ENCODE data around the gene TRAF7. TPM values are rescaled to one million over a fixed set of nuclear protein-coding genes. Genes with fewer than 3 reads are reported as not detected.

TRAF7 gene
- total and polyA plus RNA-seq, 2 of the 8 experiments (the other 6 are each of a cell fraction or from before 2014, with no cell fraction given): 96.8 to 148 TPM

GRCh38 chr16:2163211-2163881 lies 7.8 kb downstream of the TRAF7 start:
- ChIA-PET CTCF (ENCODE audit: partially characterized antibody) (interaction anchor here (1.1 to 1.4 kb wide), 2 partner anchors 18 to 31 kb away, joined by 3 read pairs; no protein-coding TSS in a partner anchor), POLR2A (ENCODE audit: partially characterized antibody) (interaction anchor here (0.7 to 15.0 kb wide), 5 partner anchors 8 to 36 kb away, joined by 3 to 312 read pairs (median 5); partner anchors contain the start of gene TRAF7)
- Histone ChIP-seq H3K23me2 (ENCODE audit: low read depth, low read length) (no peaks in the 10 kb centered on the region; the same call in 1 of the 2 replicates), H4K5ac (ENCODE audit: insufficient read length, low read depth, low read length) (no peak overlapping the region), H3K79me1 (ENCODE audit: low read depth, low read length) (peaks cover 22% of the 10 kb centered on the region), H3K4me3 (ENCODE audit: extremely low read depth in 1 of 4, insufficient read depth in 2 of 4, low read depth in 3 of 4, low read length in 4 of 4) (no peak overlapping the region), H2BK5ac (ENCODE audit: low read depth, low read length) (no peak overlapping the region), H4K8ac (ENCODE audit: extremely low read depth, insufficient read depth, low read length) (peak overlapping the region; percentile 68; the same call in 1 of the 2 replicates), H3K36me3 (ENCODE audit: control insufficient read depth in 2 of 4, insufficient read depth in 4 of 4, low read length in 3 of 4) (peaks cover 7 to 19% (median 17%) of the 10 kb centered on the region in 4 experiments; a peak in 7 of 8 replicates), H2BK15ac (ENCODE audit: low read length) (no peak overlapping the region), H2AK5ac (ENCODE audit: low read depth, low read length) (no peak overlapping the region), H4K20me1 (replicated peaks in 1 of 2; ENCODE audit: control insufficient read depth in 1 of 2, insufficient read depth in 2 of 2, low read length in 2 of 2) (peaks cover 19 to 40% of the 10 kb centered on the region in 2 experiments), H2AFZ (ENCODE audit: low read length) (no peak overlapping the region), H3K9ac (replicated peaks in 1 of 4; ENCODE audit: extremely low read depth in 1 of 4, low read depth in 3 of 4, low read length in 3 of 4) (no peak overlapping the region), H3K18ac (ENCODE audit: extremely low read depth, low read length) (no peak overlapping the region), H3K4me1 (replicated peaks in 1 of 4; ENCODE audit: control insufficient read depth in 3 of 4, insufficient read depth in 4 of 4, low read length in 3 of 4) (peaks cover 0 to 15% (median 8%) of the 10 kb centered on the region in 4 experiments; a peak in 3 of 7 replicates), H3K4ac (replicated peaks; ENCODE audit: insufficient read length, low read depth, low read length) (no peak overlapping the region), H3K79me2 (ENCODE audit: control insufficient read depth in 1 of 2, insufficient read depth in 2 of 2, low read length in 2 of 2) (peaks cover 17 to 62% of the 10 kb centered on the region in 2 experiments), H2BK20ac (ENCODE audit: low read length) (no peak overlapping the region), H3K4me2 (ENCODE audit: insufficient read depth in 1 of 2, low read depth in 2 of 2, low read length in 2 of 2) (no peak overlapping the region), H2BK120ac (replicated peaks; ENCODE audit: low read depth, low read length) (no peak overlapping the region), H3K23ac (ENCODE audit: insufficient read length) (no peak overlapping the region), H3K56ac (replicated peaks; ENCODE audit: insufficient read length, low read depth, low read length) (no peak overlapping the region), H3K9me3 (ENCODE audit: insufficient read depth in 2 of 2, low read depth in 1 of 2, low read length in 1 of 2) (peaks cover 0 to 17% of the 10 kb centered on the region in 2 experiments; a peak in 1 of 4 replicates), H2BK12ac (ENCODE audit: low read depth, low read length) (no peak overlapping the region), H3K14ac (ENCODE audit: insufficient read length) (no peak overlapping the region), H4K91ac (replicated peaks; ENCODE audit: insufficient read length, low read length) (no peak overlapping the region), H3K27ac (ENCODE audit: low read depth, low read length) (no peak overlapping the region), H3K27me3 (replicated peaks in 1 of 4; ENCODE audit: control insufficient read depth in 3 of 4, extremely low read depth in 1 of 4, insufficient read depth in 3 of 4, low read length in 3 of 4) (no peaks in the 10 kb centered on the region)
- FAIRE-seq (no peak), DNase-seq (ENCODE audit: low read depth in 1 of 2, low spot score in 2 of 2) (no peak)
- no peak for TF ChIP-seq SAP30 (IDR thresholded peaks at IDR 0.05; ENCODE audit: insufficient read depth, insufficient replicate concordance, low read length)
- no peak for TF ChIP-seq HDAC6 (IDR thresholded peaks at IDR 0.05; ENCODE audit: low read depth, low read length)
- TF ChIP-seq CBX8 (IDR thresholded peaks at IDR 0.05; ENCODE audit: borderline replicate concordance, low read depth, low read length): no peak
- 91% methylated on average over 23 of the region's 26 CpGs; no CpG with 5 or more reads in 1 of the 2 experiments for WGBS, 2 experiments (ENCODE audit: extremely low coverage in 1 of 2, insufficient coverage in 1 of 2, insufficient read length in 1 of 2, insufficient replicate concordance in 2 of 2, low coverage in 1 of 2, low lambda C conversion rate in 2 of 2, missing lambda C conversion rate in 1 of 2)
